Neural cell (in vitro differentiated cells): ENCODE data around the gene CDA. TPM values are rescaled to one million over a fixed set of nuclear protein-coding genes. Genes with fewer than 3 reads are reported as not detected.

Experiments
- H2AFZ ChIP-seq: fragments of 200-600, 300-800 bp; sonication (generic), shearing (Covaris generic); 2 replicates; pipeline ENCODE4 v1.6.0; 2014; ENCODE audit warnings: low read depth, mild to moderate bottlenecking, antibody characterized with exemption, low read length, moderate library complexity
- H3F3A ChIP-seq: fragments of 200-600 bp; shearing (Covaris generic); 2 replicates; pipeline ENCODE4 v1.6.1; 2016; ENCODE audit warnings: mild to moderate bottlenecking, moderate library complexity, mixed read lengths, antibody characterized with exemption, low read length; ENCODE audit not compliant: insufficient read depth, poor library complexity, severe bottlenecking
- H3K27ac ChIP-seq: fragments of 200-600, 300-800 bp; sonication (generic), shearing (Covaris generic); 2 replicates; pipeline ENCODE4 v1.5.1; 2014; ENCODE audit warnings: mild to moderate bottlenecking, low read length, moderate library complexity
- H3K27me3 ChIP-seq: fragments of 300-800, 200-600 bp; sonication (generic), shearing (Covaris generic); 2 replicates; pipeline ENCODE4 v1.6.0; 2014; ENCODE audit warnings: mild to moderate bottlenecking, low read depth, low read length, moderate library complexity; ENCODE audit not compliant: insufficient read depth
- H3K36me3 ChIP-seq: fragments of 300-800, 200-600 bp; sonication (generic), shearing (Covaris generic); 2 replicates; pipeline ENCODE4 v1.5.1; 2014; ENCODE audit warnings: mild to moderate bottlenecking, antibody characterized with exemption, low read length, moderate library complexity; ENCODE audit not compliant: insufficient read depth
- H3K4me2 ChIP-seq: fragments of 300-800, 200-600 bp; sonication (generic), shearing (Covaris generic); 2 replicates; pipeline ENCODE4 v1.6.0; 2014; ENCODE audit warnings: mild to moderate bottlenecking, low read length
- H3K4me3 ChIP-seq: fragments of 300-800, 200-600 bp; sonication (generic), shearing (Covaris generic); 2 replicates; pipeline ENCODE4 v1.5.1; 2014; ENCODE audit warnings: mild to moderate bottlenecking, low read length, moderate library complexity
- H3K79me2 ChIP-seq: fragments of 200-600 bp; shearing (Covaris generic); replicated peaks from 2 replicates; pipeline ENCODE4 v1.6.0; 2014; ENCODE audit warnings: mild to moderate bottlenecking, low read length, moderate library complexity; ENCODE audit not compliant: insufficient read depth
- H3K9ac ChIP-seq: fragments of 300-800, 200-600 bp; sonication (generic), shearing (Covaris generic); 2 replicates; pipeline ENCODE4 v1.6.1; 2016; ENCODE audit warnings: mild to moderate bottlenecking, low read length, mixed read lengths
- H3K9me2 ChIP-seq: fragments of 200-600 bp; shearing (Covaris generic); 2 replicates; pipeline ENCODE4 v1.6.1; 2016; ENCODE audit warnings: mild to moderate bottlenecking, low read length, mixed read lengths; ENCODE audit not compliant: insufficient read depth
- H3K9me3 ChIP-seq: fragments of 200-600, 300-800 bp; sonication (generic), shearing (Covaris generic); 2 replicates; pipeline ENCODE4 v1.6.1; 2016; ENCODE audit warnings: mild to moderate bottlenecking, mixed run types, low read length, moderate library complexity, mixed read lengths
- H4K20me1 ChIP-seq: fragments of 200-600 bp; shearing (Covaris generic); 2 replicates; pipeline ENCODE4 v1.6.1; 2016; ENCODE audit warnings: mild to moderate bottlenecking, mixed run types; ENCODE audit not compliant: insufficient read depth
- CTCF ChIP-seq: fragments of 450-650 bp; IDR thresholded peaks from 2 replicates; pipeline ENCODE4 v1.5.1; 2014; ENCODE audit warnings: antibody characterized with exemption, mild to moderate bottlenecking, moderate library complexity; ENCODE audit not compliant: poor library complexity, severe bottlenecking
- EP300 ChIP-seq: fragments of 450-650 bp; conservative IDR thresholded peaks from 2 replicates; pipeline ENCODE4 v1.6.1; 2014; ENCODE audit warnings: antibody characterized with exemption, mild to moderate bottlenecking, moderate library complexity; ENCODE audit not compliant: poor library complexity, severe bottlenecking
- EZH2 ChIP-seq: fragments of 200-600, 300-800 bp; shearing (Covaris generic), sonication (generic); IDR thresholded peaks from 2 replicates; pipeline ENCODE4 v1.6.1; 2014; ENCODE audit warnings: antibody characterized with exemption, low read length, borderline replicate concordance, mild to moderate bottlenecking; ENCODE audit not compliant: insufficient read depth, poor library complexity, severe bottlenecking
- MXI1 ChIP-seq: fragments of 450-650 bp; conservative IDR thresholded peaks from 2 replicates; pipeline ENCODE4 v1.6.1; 2014; ENCODE audit warnings: antibody characterized with exemption, mild to moderate bottlenecking; ENCODE audit not compliant: poor library complexity, severe bottlenecking
- POLR2AphosphoS5 ChIP-seq: IDR thresholded peaks from 2 replicates; pipeline ENCODE4 v1.6.1; 2012
- RAD21 ChIP-seq: fragments of 450-650 bp; conservative IDR thresholded peaks from 2 replicates; pipeline ENCODE4 v1.6.1; 2014; ENCODE audit warnings: antibody characterized with exemption, mild to moderate bottlenecking, moderate library complexity
- SMC3 ChIP-seq: fragments of 450-650 bp; conservative IDR thresholded peaks from 2 replicates; pipeline ENCODE4 v1.6.1; 2014; ENCODE audit warnings: antibody characterized with exemption, mild to moderate bottlenecking, moderate library complexity; ENCODE audit not compliant: poor library complexity
- TAF1 ChIP-seq: IDR thresholded peaks from 2 replicates; pipeline ENCODE4 v1.6.1; 2012; ENCODE audit warnings: low read depth
- polyA plus RNA-seq: library from polyadenylated mRNA; depleted of rRNA; stranded (reverse); fragments of >200 nt; gene quantifications from 2 replicates; pipeline ENCODE4 v1.2.3, GENCODE V29; 2014
- TF ChIP-seq, protein P1 (sequence below): IDR thresholded peaks from 2 replicates; pipeline ENCODE4 v1.6.1; 2012; ENCODE audit warnings: borderline replicate concordance

The CDA gene
- polyA plus RNA-seq, 1 donor from 2014 or later = not detected

DNA sequence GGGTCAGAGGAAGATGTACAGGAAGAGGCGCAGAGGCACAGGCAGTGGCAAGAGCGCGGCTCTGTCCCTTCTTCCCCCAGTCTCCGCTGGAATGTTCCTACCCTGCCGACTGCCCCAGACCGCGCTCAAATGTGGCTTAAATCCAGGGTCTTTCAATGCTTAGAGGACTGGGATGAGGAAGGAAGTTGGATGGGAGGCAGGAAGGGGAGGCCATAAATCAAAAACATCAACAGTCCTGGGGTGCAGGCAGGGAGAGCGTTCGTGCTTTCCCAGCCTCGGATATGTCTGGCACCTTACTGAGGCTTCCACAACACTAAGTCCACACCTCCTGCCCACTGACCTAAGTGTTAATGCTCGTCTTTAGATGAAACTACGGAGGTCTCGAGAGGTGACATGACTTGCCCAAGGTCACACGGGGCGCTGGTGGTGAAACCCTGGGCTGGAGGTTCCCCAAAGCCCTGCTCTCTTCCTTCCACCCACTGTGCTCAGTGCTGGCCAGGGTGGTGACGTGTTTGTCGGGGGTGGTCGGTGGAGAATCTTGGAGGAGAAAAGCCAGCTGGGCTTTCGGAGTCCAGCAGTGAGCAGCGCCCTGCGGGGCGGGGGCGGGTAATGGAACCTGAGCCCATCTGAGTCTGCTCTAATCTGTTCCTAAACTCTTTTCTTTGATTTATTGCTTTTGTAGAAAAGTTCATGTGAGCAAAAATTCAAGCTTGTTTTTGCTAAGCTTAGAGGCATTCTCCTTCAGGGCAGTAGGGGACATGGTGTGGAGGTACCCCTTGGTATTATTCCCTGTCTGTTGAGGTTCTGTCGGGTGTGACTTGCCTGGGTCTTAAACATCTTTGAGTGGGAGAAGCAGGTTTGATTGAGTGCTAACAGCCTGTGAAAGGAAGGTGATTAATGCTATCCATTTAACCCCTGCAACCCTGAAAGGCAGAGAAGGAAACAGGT is 708 bp downstream of the CDA start:
- Histone ChIP-seq H3K27me3 (no peaks in the 10 kb centered on the region), H2AFZ (no peak overlapping the region), H4K20me1 (no peaks in the 10 kb centered on the region), H3K79me2 (no peaks in the 10 kb centered on the region), H3K4me2 (no peak overlapping the region), H3K9me3 (no peaks in the 10 kb centered on the region), H3K9ac (no peak overlapping the region), H3K4me3 (no peak overlapping the region), H3K9me2 (no peaks in the 10 kb centered on the region), H3F3A (no peaks in the 10 kb centered on the region), H3K36me3 (no peaks in the 10 kb centered on the region), H3K27ac (no peak overlapping the region)
- no peak for TF ChIP-seq SMC3
- TF ChIP-seq CTCF = no peak
- no peak for TF ChIP-seq POLR2AphosphoS5
- TF ChIP-seq EZH2 = no peak
- TF ChIP-seq TAF1 = no peak
- no peak for TF ChIP-seq RAD21
- no peak for TF ChIP-seq EP300
- TF ChIP-seq, protein P1, sequence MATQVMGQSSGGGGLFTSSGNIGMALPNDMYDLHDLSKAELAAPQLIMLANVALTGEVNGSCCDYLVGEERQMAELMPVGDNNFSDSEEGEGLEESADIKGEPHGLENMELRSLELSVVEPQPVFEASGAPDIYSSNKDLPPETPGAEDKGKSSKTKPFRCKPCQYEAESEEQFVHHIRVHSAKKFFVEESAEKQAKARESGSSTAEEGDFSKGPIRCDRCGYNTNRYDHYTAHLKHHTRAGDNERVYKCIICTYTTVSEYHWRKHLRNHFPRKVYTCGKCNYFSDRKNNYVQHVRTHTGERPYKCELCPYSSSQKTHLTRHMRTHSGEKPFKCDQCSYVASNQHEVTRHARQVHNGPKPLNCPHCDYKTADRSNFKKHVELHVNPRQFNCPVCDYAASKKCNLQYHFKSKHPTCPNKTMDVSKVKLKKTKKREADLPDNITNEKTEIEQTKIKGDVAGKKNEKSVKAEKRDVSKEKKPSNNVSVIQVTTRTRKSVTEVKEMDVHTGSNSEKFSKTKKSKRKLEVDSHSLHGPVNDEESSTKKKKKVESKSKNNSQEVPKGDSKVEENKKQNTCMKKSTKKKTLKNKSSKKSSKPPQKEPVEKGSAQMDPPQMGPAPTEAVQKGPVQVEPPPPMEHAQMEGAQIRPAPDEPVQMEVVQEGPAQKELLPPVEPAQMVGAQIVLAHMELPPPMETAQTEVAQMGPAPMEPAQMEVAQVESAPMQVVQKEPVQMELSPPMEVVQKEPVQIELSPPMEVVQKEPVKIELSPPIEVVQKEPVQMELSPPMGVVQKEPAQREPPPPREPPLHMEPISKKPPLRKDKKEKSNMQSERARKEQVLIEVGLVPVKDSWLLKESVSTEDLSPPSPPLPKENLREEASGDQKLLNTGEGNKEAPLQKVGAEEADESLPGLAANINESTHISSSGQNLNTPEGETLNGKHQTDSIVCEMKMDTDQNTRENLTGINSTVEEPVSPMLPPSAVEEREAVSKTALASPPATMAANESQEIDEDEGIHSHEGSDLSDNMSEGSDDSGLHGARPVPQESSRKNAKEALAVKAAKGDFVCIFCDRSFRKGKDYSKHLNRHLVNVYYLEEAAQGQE = no peak
- TF ChIP-seq MXI1 = no peak

GRCh38 chr1:20590306-20590777 is 1.4 kb downstream of the CDA start:
- no peaks in the 10 kb centered on the region for H3K9me3 ChIP-seq
- H3K27me3 ChIP-seq = no peaks in the 10 kb centered on the region
- H3K4me3 ChIP-seq = no peak overlapping the region
- no peaks in the 10 kb centered on the region for H3F3A ChIP-seq
- H3K9me2 ChIP-seq = no peaks in the 10 kb centered on the region
- H3K36me3 ChIP-seq = no peaks in the 10 kb centered on the region
- H4K20me1 ChIP-seq = no peaks in the 10 kb centered on the region
- no peak overlapping the region for H3K4me2 ChIP-seq
- no peaks in the 10 kb centered on the region for H3K79me2 ChIP-seq
- no peak overlapping the region for H3K9ac ChIP-seq
- H3K27ac ChIP-seq = no peak overlapping the region
- no peak overlapping the region for H2AFZ ChIP-seq
- TF ChIP-seq MXI1 (no peak), EZH2 (no peak), TAF1 (no peak), CTCF (no peak), POLR2AphosphoS5 (no peak), SMC3 (no peak), EP300 (no peak), RAD21 (no peak)
- TF ChIP-seq, protein P1 = no peak
